ENCODE data around the gene FOXJ1. TPM values are rescaled to one million over a fixed set of nuclear protein-coding genes. Genes with fewer than 3 reads are reported as not detected.

The FOXJ1 gene
- total and polyA plus RNA-seq, 8 donors: 0.12 to 6.7 (median 1.3) TPM; not detected in 3

- TF ChIP-seq EP300 (IDR thresholded peaks at IDR 0.05) (no peak), CTCF (IDR thresholded peaks at IDR 0.05) (no peak), POLR2AphosphoS5 (IDR thresholded peaks at IDR 0.05) (no peak), POLR2A (IDR thresholded peaks at IDR 0.05) (no peak)
- Histone ChIP-seq H3K27ac (no peak overlapping the region), H3K36me3 (no peaks in the 10 kb centered on the region), H3K27me3 (no peaks in the 10 kb centered on the region), H3K4me3 (no peak overlapping the region), H3K9me3 (no peaks in the 10 kb centered on the region), H3K4me1 (peaks cover 0 to 36% (median 8%) of the 10 kb centered on the region in 4 donors)
- intact Hi-C loops (cut with DNase I; ENCODE audit: low total_unique reads): no loop called here
- no peak for DNase-seq
- WGBS, 5 donors: 91 to 100% (median 100%) methylated on average over 1 of the region's 1 CpG
These were observed 6.9 kb upstream of the FOXJ1 start for GRCh38 chr17:76148015-76148326.

GRCh38 chr17:76147211-76148014 lies 6.4 kb upstream of the FOXJ1 start:
- intact Hi-C loops (cut with DNase I; ENCODE audit: low total_unique reads): no loop called here

GRCh38 chr17:76146053-76146851 lies 5.2 kb upstream of the FOXJ1 start:
- Histone ChIP-seq H3K27ac (peak overlapping the region; percentile 37 to 67 (median 57)), H3K4me3 (no peak overlapping the region), H3K9me3 (no peaks in the 10 kb centered on the region), H3K4me1 (peaks cover 5 to 46% (median 16%) of the 10 kb centered on the region in 4 donors), H3K27me3 (no peaks in the 10 kb centered on the region), H3K36me3 (no peaks in the 10 kb centered on the region)
- TF ChIP-seq CTCF (IDR thresholded peaks at IDR 0.05) (no peak), POLR2A (IDR thresholded peaks at IDR 0.05) (no peak), EP300 (IDR thresholded peaks at IDR 0.05) (no peak), POLR2AphosphoS5 (IDR thresholded peaks at IDR 0.05) (no peak)
- DNase-seq: no peak
- intact Hi-C loops (cut with DNase I; ENCODE audit: low total_unique reads): no loop called here
- 88 to 93% (median 91%) methylated on average over 9 to 22 of the region's 22 CpGs for WGBS, 5 donors

More at GRCh38 chr17:76147211-76148014, 6.4 kb upstream of the FOXJ1 start:
- WGBS, 5 donors: 75 to 81% (median 79%) methylated on average over 12 to 13 of the region's 13 CpGs
- Histone ChIP-seq H3K4me3 (no peak overlapping the region), H3K9me3 (no peaks in the 10 kb centered on the region), H3K4me1 (peaks cover 0 to 36% (median 8%) of the 10 kb centered on the region in 4 donors), H3K27ac (no peak overlapping the region), H3K27me3 (no peaks in the 10 kb centered on the region), H3K36me3 (no peaks in the 10 kb centered on the region)
- TF ChIP-seq POLR2AphosphoS5 (IDR thresholded peaks at IDR 0.05) (no peak), CTCF (IDR thresholded peaks at IDR 0.05) (peak in 5 of 7 experiments; percentile 44 to 54 (median 48))
- DNase-seq: peak in 1 of 2 donors; percentile 50

- peaks cover 12 to 48% (median 21%) of the 10 kb centered on the region in 4 donors for H3K4me1 ChIP-seq
- H3K27me3 ChIP-seq: peaks cover 0 to 7% (median 5%) of the 10 kb centered on the region in 3 donors
- H3K36me3 ChIP-seq: no peaks in the 10 kb centered on the region
- intact Hi-C loops (cut with DNase I; ENCODE audit: low total_unique reads): no loop called here
- TF ChIP-seq POLR2A (IDR thresholded peaks at IDR 0.05) (no peak), POLR2AphosphoS5 (IDR thresholded peaks at IDR 0.05) (no peak), EP300 (IDR thresholded peaks at IDR 0.05) (no peak), CTCF (IDR thresholded peaks at IDR 0.05) (no peak)
- H3K9me3 ChIP-seq: no peaks in the 10 kb centered on the region
- H3K27ac ChIP-seq: peak overlapping the region; percentile 37 to 67 (median 57)
- H3K4me3 ChIP-seq: no peak overlapping the region
- 74 to 82% (median 79%) methylated on average over 25 of the region's 25 CpGs for WGBS, 5 donors
- peak in 1 of 2 donors; percentile 45 for DNase-seq
These were observed 4.4 kb upstream of the FOXJ1 start for GRCh38 chr17:76145231-76146052.
